Measurements from ENCODE around the gene ZNF516.

Gene ZNF516

DNA sequence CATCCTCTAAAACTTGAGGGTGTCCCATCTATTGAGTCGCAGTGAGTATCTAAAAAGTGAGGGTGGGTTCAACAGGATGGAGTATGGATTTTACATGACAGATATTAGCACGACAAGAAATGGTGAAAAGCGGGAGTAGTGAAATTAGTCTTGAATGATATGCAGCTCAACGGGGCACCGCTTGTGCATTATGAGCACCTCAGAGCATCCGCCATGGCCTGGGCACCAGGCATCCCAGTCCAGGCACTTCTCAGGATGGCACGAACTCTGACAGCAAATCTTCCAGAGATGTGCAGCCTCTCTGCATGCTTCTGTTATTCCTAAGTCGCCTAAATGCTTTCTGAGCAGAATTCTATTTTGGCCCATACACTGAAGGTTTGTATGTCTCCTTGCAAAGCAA lies 57.1 kb downstream of the ZNF516 start:
- DNase-seq (ENCODE audit: low read depth) = no peak
- TF ChIP-seq, protein P1, sequence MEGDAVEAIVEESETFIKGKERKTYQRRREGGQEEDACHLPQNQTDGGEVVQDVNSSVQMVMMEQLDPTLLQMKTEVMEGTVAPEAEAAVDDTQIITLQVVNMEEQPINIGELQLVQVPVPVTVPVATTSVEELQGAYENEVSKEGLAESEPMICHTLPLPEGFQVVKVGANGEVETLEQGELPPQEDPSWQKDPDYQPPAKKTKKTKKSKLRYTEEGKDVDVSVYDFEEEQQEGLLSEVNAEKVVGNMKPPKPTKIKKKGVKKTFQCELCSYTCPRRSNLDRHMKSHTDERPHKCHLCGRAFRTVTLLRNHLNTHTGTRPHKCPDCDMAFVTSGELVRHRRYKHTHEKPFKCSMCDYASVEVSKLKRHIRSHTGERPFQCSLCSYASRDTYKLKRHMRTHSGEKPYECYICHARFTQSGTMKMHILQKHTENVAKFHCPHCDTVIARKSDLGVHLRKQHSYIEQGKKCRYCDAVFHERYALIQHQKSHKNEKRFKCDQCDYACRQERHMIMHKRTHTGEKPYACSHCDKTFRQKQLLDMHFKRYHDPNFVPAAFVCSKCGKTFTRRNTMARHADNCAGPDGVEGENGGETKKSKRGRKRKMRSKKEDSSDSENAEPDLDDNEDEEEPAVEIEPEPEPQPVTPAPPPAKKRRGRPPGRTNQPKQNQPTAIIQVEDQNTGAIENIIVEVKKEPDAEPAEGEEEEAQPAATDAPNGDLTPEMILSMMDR (IDR thresholded peaks at IDR 0.05; ENCODE audit: control insufficient read depth, insufficient read depth, low read depth, low read length, missing control alignments) = no peak
- H3K4me3 ChIP-seq (ENCODE audit: control insufficient read depth, low read depth, low read length) = no peak overlapping the region

DNA sequence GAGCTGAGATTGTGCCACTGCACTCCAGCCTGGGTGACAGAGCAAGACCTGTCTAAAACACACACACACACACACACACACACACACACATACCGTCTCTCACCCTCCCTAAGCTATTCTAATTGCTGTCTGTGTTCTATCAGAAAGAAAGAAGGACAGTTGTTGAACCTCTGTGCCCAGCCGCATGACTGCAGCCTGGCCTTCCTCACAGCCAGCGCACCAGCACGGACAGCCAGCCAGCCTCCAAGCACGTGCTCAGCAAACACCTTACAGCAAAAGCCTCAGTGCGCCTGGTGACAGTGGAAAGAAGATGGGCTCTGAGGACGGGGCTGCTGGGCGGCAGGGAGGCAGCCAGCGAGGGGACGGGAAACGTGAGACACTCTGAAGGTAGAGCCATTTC lies 58.0 kb downstream of the ZNF516 start:
- H3K4me3 ChIP-seq (ENCODE audit: control insufficient read depth, low read depth, low read length) = no peak overlapping the region
- DNase-seq (ENCODE audit: low read depth) = no peak
- TF ChIP-seq, protein P1 (IDR thresholded peaks at IDR 0.05; ENCODE audit: control insufficient read depth, insufficient read depth, low read depth, low read length, missing control alignments) = no peak

GRCh38 chr18:76436342-76436741 lies 58.7 kb downstream of the ZNF516 start:
- DNase-seq (ENCODE audit: low read depth) = no peak

DNA sequence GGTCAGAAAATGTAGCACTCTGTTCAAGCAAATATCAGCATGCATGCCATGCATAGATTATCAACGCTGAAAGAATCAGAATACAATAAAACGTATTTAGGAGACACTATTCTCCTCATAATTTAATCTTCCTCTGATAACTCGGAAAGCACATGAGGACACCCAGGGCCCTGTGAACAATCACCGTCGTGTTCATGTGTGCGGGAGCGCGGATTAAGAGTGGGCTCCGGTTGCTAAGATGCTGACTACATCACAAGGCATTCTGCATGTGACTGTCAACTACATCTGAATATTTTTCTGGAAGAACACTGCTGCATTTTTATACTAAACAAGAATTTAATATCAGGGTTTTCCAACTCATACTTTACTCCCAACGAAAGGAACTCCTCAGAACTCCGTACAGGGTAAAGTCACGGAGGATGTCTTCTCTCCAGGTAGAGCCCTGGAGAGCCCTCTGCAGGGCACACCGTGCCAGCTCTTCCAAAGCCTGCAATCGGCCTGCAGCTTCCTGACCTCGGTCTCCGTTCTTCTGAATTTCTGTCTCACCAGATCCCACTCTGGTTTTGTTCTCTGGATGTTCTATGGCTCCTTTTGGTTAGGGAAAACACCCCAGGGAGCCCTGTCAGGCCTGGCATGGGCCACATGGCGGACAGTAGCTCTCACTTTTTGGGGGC lies 59.6 kb downstream of the ZNF516 start:
- H3K4me3 ChIP-seq (ENCODE audit: control insufficient read depth, low read depth, low read length) = no peak overlapping the region
- TF ChIP-seq, protein P1 (IDR thresholded peaks at IDR 0.05; ENCODE audit: control insufficient read depth, insufficient read depth, low read depth, low read length, missing control alignments) = no peak
- no peak for DNase-seq (ENCODE audit: low read depth)

More at GRCh38 chr18:76436342-76436741, 58.7 kb downstream of the ZNF516 start:
- TF ChIP-seq, protein P1 (IDR thresholded peaks at IDR 0.05; ENCODE audit: control insufficient read depth, insufficient read depth, low read depth, low read length, missing control alignments) = no peak
- H3K4me3 ChIP-seq (ENCODE audit: control insufficient read depth, low read depth, low read length) = no peak overlapping the region

GRCh38 chr18:76434452-76434851 lies 60.6 kb downstream of the ZNF516 start:
- no peak for DNase-seq (ENCODE audit: low read depth)
- TF ChIP-seq, protein P1 (IDR thresholded peaks at IDR 0.05; ENCODE audit: control insufficient read depth, insufficient read depth, low read depth, low read length, missing control alignments) = no peak
- H3K4me3 ChIP-seq (ENCODE audit: control insufficient read depth, low read depth, low read length) = no peak overlapping the region

- DNase-seq (ENCODE audit: low read depth) = no peak
- no peak overlapping the region for H3K4me3 ChIP-seq (ENCODE audit: control insufficient read depth, low read depth, low read length)
- TF ChIP-seq, protein P1 (IDR thresholded peaks at IDR 0.05; ENCODE audit: control insufficient read depth, insufficient read depth, low read depth, low read length, missing control alignments) = no peak
Measured at GRCh38 chr18:76433788-76434187, 61.3 kb downstream of the ZNF516 start.
